Measurements from ENCODE around the gene PPP6R1.

PPP6R1 gene, protein sequence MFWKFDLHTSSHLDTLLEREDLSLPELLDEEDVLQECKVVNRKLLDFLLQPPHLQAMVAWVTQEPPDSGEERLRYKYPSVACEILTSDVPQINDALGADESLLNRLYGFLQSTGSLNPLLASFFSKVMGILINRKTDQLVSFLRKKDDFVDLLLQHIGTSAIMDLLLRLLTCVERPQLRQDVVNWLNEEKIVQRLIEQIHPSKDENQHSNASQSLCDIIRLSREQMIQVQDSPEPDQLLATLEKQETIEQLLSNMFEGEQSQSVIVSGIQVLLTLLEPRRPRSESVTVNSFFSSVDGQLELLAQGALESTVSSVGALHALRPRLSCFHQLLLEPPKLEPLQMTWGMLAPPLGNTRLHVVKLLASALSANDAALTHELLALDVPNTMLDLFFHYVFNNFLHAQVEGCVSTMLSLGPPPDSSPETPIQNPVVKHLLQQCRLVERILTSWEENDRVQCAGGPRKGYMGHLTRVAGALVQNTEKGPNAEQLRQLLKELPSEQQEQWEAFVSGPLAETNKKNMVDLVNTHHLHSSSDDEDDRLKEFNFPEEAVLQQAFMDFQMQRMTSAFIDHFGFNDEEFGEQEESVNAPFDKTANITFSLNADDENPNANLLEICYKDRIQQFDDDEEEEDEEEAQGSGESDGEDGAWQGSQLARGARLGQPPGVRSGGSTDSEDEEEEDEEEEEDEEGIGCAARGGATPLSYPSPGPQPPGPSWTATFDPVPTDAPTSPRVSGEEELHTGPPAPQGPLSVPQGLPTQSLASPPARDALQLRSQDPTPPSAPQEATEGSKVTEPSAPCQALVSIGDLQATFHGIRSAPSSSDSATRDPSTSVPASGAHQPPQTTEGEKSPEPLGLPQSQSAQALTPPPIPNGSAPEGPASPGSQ

GRCh38 chr19:55258828-55259539 is at the start of gene PPP6R1:
TSS of gene PPP6R1 (minus strand) at chr19:55259017. CDS start at chr19:55247103, 11,914 bp downstream.
- DNase-seq (ENCODE audit: low spot score), result peak; percentile 94

DNA sequence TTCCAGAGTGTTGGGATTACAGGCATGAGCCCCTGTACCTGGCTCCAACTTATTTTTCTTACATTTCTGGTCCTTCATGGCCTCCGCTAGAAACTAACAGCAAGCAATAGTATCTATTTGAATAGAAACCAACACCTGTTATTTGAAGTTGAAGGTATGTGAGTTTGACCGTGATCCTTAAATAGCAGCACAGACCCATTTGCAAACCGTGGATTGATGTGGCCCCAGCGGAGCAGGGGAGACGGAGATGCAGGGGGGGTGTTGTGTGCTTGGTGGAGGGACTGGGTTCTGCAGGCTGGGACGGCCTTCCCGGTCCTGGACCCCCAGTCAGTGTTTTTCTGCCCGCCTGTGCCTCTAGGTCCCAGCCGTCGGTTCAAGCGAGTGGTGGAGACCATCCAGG is 49.5 kb upstream of the PPP6R1 start:
- DNase-seq (ENCODE audit: low spot score), result no peak

- DNase-seq (ENCODE audit: low spot score), result no peak
These were observed 47.9 kb upstream of the PPP6R1 start for GRCh38 chr19:55306712-55307111.

- no peak for DNase-seq (ENCODE audit: low spot score)
These were observed 47.3 kb upstream of the PPP6R1 start for GRCh38 chr19:55305983-55306562.

- peak; percentile 62 for DNase-seq (ENCODE audit: low spot score)
These were observed 46.7 kb upstream of the PPP6R1 start for GRCh38 chr19:55305491-55305890.

DNA sequence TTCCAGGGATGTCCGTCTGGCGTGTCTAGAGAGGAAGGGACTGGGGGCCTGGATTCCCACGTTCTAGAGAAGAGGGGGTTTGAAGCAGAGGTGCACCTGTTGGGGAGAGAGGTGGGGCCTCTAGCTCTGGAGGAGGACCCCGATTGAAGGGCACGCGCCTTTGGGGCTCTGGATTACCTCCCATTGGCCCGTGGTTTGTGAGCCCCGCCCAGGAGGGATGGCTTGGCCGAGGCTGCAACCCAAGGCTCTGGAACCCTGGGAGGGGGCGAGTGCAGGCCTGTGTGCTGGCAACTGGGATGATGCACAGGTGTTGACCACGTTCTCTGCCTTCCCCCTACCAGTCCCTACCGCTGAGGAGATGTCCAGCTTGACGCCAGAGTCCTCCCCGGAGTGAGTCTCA is 46.2 kb upstream of the PPP6R1 start:
- DNase-seq (ENCODE audit: low spot score), result no peak

DNA sequence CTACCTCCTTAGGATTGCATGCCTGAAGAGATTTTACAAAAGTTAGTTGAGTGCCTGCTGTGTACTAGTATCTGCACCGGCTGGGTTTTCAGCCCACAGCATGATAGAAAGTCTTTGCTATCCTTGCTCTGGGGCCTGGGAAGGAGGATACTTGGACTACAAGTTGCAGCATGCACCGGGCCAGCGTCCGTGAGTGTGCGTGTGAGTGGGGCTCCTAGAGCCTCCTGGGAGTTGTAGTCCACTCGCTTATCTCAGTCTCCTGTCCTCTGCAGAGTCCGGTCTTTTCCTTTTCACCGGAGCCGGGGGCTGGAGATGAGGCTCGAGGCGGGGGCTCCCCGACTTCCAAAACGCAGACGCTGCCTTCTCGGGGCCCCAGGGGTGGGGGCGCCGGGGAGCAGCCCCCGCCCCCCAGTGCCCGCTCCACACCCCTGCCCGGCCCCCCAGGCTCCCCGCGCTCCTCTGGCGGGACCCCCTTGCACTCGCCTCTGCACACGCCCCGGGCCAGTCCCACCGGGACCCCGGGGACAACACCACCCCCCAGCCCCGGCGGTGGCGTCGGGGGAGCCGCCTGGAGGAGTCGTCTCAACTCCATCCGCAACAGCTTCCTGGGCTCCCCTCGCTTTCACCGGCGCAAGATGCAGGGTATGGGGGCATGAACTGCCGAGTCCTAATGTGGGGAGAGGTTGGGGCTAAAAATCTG is 45.6 kb upstream of the PPP6R1 start:
- DNase-seq (ENCODE audit: low spot score), result no peak

- DNase-seq (ENCODE audit: low spot score), result no peak
These were observed 44.7 kb upstream of the PPP6R1 start for GRCh38 chr19:55303477-55303876.

DNA sequence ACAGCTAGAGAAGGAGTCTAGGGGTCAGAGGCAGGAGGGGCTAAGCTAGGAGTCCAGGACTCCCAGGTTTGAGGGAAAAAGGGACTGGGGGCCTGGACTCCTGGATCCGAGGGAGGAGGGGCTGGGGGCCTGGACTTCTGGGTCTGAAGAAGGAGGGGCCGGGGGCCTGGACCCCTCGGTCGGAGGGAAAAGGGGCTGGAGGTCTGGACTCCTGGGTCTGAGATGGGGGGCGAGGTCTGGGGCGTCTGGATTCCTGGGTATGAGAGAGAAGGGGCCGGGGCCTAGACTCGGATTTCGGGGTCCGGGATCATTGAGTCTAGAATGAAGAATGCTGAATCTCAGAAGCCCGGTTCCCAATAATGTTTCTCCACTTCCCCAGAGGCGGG is 43.5 kb upstream of the PPP6R1 start:
- no peak for DNase-seq (ENCODE audit: low spot score)

DNA sequence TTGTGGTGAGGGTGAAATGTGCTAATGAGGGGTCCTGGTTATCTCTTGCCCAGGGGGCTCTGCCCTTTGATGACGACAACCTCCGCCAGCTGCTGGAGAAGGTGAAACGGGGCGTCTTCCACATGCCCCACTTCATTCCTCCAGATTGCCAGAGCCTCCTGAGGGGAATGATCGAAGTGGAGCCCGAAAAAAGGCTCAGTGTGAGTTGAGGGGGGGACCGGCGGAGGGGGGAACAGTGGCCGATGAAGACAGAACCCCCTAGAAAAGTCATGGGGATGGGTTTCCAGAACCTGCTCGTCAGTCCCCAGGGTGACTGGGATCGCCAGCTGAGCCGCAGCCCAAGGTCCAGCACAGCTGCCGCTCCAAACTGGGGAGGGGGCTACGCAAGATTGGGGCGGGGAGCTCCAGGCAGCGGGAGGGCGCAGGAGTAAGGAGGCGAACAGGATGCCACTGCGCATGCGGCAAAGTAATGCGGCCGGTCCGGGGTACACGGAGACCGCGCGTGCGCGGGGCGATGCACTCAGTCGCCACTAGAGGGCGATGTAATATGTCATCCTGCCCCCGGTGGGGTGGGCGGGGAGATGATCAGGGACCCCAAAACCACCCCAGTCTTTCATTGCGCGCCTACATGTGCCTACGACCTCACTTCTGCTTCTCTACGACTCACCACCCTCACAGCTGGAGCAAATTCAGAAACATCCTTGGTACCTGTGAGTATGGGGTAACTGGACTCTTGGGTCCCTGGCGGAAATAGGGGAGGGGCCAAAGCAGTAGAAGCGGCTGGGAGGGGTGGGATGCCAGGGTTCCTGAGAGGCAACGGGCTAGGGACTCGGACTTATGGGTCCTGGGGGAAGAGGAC is 42.9 kb upstream of the PPP6R1 start:
- peak; percentile 92 for DNase-seq (ENCODE audit: low spot score)

- no peak for DNase-seq (ENCODE audit: low spot score)
These were observed 42.2 kb upstream of the PPP6R1 start for GRCh38 chr19:55300886-55301458.

DNA sequence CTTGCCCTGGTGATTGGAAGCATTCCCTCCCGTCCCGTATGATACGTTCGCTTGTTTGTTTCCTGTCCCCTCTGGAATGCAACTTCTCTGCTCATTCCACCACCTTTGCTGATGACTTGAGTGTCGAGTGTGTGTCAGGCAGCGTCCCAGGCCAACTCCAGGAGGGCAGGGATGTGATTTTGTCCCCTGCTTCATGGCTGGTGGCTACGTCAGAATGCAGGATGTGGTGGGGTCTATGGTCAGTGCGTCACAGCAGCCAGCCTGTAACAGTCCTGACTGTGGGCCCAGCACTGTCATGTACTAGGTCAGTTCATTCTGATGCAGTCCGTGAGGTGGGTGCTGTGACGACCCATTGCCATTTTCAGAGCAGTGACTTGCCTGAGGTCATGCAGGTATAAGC is 41.2 kb upstream of the PPP6R1 start:
- DNase-seq (ENCODE audit: low spot score), result no peak

DNA sequence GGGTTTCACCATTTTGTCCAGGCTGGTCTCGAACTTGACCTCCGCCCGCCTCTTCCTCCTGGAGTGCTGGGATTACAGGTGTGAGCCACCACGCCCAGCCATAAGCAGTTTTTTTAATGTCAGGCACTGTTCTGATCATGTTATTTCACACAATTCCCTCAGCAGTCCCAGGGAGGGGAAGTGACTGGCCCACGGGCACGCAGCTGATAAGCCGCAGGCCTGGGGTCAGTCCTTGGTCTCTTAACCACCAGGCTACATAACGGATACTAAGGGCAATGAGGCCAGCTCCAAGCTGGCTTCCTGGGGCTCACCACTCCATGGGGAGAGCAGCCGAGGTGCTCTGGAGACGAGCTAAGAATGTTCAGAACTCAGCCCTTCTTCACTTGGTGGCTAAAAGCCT is 38.5 kb upstream of the PPP6R1 start:
- no peak for DNase-seq (ENCODE audit: low spot score)

DNA sequence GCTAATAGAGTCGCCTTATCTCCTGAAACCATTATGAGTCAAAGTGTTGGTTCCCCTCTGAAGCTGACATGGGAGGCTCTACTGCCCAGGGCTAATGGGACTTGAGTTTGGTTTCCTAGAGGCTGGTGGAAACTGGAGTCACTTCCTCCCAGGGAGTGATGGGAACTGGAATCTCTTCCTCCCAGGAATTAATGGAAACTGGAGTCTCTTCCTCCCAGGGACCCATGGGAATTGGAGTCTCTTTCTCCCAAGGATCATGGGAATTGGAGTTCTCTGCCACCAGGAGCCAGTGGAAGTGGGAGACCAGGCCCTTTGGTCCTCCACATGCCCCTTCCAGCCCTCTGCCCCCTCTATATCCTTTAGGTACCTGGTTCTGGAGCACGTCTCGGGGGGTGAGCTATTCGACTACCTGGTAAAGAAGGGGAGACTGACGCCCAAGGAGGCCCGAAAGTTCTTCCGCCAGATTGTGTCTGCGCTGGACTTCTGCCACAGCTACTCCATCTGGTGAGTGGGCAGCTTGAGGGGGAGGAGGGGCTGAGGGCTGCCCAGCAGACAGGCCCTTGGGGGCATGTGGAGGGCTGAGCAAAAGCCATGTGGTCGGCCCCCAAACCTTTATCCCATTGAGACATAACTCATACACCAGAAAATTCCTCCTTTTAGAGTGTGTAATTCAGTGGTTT is 30.4 kb upstream of the PPP6R1 start:
- no peak for DNase-seq (ENCODE audit: low spot score)

DNA sequence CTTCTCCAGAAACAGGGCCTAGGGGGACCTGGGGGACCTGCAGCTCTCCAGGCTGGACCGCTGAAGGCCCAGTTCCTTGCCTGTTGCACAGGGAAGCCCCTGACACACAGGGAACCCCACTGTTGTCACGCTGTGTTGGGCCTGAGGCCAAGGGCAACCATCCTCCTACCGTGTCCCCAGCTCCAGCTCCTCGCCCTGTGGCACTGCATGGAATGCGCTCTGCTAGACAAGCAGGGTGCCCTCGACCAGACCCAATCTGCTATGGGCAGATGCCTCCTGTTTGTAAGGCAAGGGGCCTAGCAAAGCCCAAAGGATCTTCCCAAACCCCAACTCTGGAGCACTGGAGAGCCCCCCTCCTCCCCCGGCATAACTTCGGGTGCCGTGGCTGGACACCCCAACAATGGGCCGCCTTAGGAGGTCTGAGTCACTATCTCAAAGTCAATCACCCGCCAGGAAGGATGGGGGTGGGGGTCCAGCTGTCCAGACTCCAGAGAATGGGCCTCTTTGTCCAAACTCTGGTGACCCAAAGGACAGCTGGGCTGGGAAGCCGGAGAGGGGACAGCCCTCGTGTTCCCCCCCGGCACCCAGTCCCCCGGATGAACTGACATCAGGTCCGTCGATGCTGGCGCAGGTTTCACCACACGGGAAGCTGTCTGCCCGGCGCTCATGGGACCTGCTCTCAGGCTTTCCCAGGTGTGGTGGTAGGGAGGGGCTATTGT is 28.7 kb upstream of the PPP6R1 start:
- DNase-seq (ENCODE audit: low spot score), result no peak

GRCh38 chr19:55285229-55285890 is 26.5 kb upstream of the PPP6R1 start:
- no peak for DNase-seq (ENCODE audit: low spot score)

DNA sequence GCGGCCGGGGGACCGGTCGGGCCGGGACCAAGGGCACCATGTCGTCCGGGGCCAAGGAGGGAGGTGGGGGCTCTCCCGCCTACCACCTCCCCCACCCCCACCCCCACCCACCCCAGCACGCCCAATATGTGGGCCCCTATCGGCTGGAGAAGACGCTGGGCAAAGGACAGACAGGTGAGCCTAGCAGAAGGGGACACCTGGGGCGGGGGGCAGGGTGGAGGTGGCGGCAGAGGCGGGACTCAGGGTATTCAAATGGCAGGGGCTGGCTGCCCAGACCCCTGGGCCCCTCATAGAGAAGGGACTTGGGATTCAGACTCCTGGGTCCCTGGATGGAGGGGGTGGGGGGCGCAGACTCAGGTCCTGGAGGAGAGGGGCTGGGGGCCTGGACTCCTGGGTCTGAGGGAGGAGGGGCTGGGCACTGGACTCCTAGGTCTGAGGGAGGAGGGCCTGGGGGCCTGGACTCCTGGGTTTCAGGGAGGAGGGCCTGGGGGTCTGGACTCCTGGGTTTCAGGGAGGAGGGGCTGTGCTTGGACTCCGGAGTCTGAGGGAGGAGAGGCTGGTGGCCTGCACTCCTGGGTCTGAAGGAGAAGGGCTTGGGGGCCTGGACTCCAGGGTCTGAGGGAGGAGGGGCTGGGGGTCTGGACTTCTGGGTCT is 25.7 kb upstream of the PPP6R1 start:
- DNase-seq (ENCODE audit: low spot score), result no peak

Data from CD4-positive, alpha-beta T cell treated with Interleukin-2 at 100 ng/mL for 4 hours (primary cell).